GM12864 (cell line): Measurements from ENCODE around the gene OCIAD2.
"Not testable (repeated sequence)": the region's sequence is repeated elsewhere in the genome, so short reads cannot be mapped to it uniquely, and the experiment has no call there.

Source experiments
- DNase-seq: peaks from one replicate; pipeline ENCODE4 v3.0.0-alpha.2; 2011; ENCODE audit warnings: low read depth
- H3K4me3 ChIP-seq: 2 replicates; pipeline ENCODE4 v1.5.1; 2011; ENCODE audit warnings: mild to moderate bottlenecking, low read depth, low read length, control low read depth
- CTCF ChIP-seq: IDR thresholded peaks from 2 replicates; pipeline ENCODE4 v1.5.1; 2011; ENCODE audit warnings: low read depth, mild to moderate bottlenecking, moderate library complexity, low read length, control low read depth, inconsistent platforms; ENCODE audit errors: missing control alignments

The OCIAD2 gene

GRCh38 chr4:48879561-48880442, 26.8 kb downstream of the OCIAD2 start:
- no peak for DNase-seq
- H3K4me3 ChIP-seq: no peak overlapping the region
- no peak for TF ChIP-seq CTCF

- no peak for TF ChIP-seq CTCF
- DNase-seq: no peak
- H3K4me3 ChIP-seq: no peak overlapping the region
Measured at GRCh38 chr4:48877827-48878535, 28.6 kb downstream of the OCIAD2 start.

GRCh38 chr4:48864696-48865095, 41.9 kb downstream of the OCIAD2 start:
- DNase-seq, H3K4me3 ChIP-seq: not testable (repeated sequence)

- TF ChIP-seq CTCF: no peak
- H3K4me3 ChIP-seq: no peak overlapping the region
- DNase-seq: no peak
Measured at GRCh38 chr4:48863728-48864127, 42.8 kb downstream of the OCIAD2 start.

- no peak overlapping the region for H3K4me3 ChIP-seq
- no peak for TF ChIP-seq CTCF
- DNase-seq: no peak
Measured at GRCh38 chr4:48862661-48863060, 43.9 kb downstream of the OCIAD2 start.

GRCh38 chr4:48862038-48862437, 44.5 kb downstream of the OCIAD2 start:
- no peak overlapping the region for H3K4me3 ChIP-seq
- no peak for DNase-seq
- no peak for TF ChIP-seq CTCF

- no peak overlapping the region for H3K4me3 ChIP-seq
- no peak for TF ChIP-seq CTCF
- no peak for DNase-seq
Measured at GRCh38 chr4:48858130-48858529, 48.4 kb downstream of the OCIAD2 start.
